ENCODE data around the gene KIF15.
"Not testable (repeated sequence)": the region's sequence is repeated elsewhere in the genome, so short reads cannot be mapped to it uniquely, and the experiment has no call there.

The KIF15 gene

DNA sequence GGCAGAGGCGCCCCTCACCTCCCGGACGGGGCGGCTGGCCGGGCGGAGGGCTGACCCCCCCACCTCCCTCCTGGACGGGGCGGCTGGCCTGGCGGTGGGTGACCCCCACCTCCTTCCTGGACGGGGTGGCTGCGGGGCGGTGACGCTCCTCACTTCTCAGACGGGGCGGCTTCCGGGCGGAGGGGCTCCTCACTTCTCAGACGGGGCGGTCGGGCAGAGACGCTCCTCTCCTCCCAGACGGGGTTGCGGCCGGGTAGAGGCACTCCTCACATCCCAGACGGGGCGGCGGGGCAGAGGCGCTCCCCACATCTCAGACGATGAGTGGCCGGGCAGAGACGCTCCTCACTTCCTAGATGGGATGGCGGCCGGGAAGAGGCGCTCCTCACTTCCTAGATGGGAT lies 59.6 kb downstream of the KIF15 start:
- not testable (repeated sequence) for DNase-seq

DNA sequence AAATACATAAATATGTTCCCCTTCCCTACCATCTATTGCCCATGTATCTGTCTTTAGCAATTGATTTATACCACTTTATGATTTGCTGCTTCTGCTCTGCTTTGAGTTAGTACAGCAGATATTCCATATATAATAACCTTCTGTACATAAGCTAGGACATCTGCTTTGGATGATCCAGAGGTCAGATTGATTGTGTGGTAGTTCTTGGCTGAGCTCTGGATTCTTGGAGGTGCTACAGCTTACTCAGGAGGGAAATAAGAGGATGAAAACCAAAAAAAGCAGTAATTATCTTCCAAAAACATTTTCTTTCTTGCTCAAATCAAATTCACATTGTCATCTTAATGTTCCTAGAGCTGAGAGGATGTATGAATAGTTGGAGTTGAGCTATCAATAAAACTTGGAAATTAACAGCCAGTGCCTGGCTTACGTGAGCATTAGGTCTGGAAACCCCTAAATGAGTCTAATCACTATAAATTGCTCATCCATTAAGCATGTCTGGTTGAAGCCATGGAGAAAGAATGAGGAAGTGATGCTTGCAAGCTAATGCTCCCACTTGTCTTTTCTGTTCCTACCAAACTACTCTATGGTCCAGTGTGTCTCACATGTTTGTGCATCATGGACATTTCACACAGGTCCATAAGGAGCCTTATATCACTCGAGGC lies 63.8 kb downstream of the KIF15 start:
- DNase-seq: no peak

DNA sequence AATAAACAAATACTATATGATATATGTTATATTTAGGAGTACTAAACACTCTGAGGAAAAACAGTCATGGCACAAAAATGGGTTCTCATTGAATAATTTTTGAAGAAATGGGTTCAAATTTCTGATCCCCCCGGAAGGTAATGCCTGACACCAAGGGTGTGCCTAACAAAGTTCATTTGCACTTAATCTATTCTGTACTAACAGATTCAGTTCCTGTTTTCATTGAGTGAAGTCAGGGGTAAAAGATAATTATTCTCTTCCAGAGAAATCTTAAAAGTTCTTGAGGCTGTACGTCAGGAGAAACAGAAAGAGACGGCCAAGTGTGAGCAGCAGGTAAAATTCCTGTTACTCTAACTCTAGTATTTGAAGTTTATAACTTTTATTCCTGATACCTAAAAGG lies 65.6 kb downstream of the KIF15 start:
- no peak for DNase-seq

DNA sequence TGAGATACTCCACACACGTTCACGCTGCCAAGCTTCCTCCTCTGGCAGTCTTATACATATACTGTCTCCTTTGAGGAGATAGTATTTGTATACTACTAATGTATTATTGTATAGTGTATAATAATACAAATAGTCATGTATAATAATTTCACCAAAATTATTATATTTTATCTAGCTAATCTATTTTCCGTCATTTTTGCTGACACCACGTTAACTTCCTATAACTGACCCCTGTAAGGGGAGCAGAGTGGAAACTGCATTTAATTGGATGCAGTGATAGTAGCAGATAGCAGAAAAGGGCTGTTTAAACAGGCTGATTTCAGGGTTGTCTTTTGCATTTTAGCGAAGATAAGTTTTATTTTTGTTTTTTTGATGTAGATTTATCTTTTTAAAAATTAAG lies 69.6 kb downstream of the KIF15 start:
- no peak for DNase-seq

DNA sequence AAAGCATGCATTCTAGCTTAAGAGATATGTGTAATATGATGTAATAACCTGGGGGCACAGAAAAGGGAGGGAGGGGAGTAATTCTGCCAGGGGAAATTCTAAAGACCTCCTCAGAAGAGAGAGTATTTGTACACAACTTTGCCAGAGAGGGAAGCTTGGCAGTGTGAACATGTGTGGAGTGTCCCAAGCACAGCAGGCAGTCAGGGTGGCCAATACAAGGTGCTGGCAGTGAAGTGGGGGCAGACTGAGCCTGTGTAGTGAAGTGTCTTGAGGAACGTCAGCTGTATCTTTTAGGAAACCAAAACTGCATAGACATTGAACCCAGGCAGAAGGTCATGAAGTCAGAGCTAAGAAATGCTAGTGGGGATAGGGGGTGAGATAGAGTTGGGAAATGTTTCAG lies 70.4 kb downstream of the KIF15 start:
- DNase-seq: no peak

DNA sequence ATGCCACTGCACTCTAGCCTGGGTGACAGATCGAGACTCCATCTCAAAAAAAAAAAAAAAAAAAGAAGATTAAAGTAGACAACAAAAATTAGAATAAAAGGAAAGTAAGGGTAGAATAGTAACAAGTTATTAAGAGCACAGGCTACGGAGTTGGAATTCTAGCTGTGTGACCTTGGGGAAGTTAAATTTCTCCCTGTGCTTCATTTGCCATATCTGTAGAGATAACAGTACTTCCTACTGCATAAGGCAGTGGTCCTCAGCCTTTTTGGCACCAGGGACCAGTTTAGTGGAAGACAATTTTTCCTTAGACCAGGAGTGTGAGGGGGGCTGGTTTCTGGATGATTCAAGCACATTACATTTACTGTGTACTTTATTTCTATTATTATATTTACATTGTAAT lies 71.4 kb downstream of the KIF15 start:
- no peak for DNase-seq

DNA sequence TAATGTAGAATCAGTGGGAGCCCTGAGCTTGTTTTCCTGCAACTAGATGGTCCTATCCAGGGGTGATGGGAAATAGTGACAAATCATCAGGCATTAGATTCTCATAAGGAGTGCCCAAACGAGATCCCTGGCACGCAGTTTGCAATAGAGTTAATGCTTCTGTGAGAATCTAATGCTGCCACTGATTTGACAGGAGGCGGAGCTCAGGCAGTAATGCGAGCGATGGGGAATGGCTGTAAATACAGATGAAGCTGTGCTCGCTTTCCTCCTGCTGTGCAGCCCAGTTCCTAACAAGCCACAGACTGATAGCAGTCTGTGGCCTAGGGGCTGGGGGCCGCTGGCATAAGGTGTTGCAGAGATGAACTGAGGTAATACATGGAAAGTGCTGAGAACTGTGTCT lies 71.8 kb downstream of the KIF15 start:
- no peak for DNase-seq

DNA sequence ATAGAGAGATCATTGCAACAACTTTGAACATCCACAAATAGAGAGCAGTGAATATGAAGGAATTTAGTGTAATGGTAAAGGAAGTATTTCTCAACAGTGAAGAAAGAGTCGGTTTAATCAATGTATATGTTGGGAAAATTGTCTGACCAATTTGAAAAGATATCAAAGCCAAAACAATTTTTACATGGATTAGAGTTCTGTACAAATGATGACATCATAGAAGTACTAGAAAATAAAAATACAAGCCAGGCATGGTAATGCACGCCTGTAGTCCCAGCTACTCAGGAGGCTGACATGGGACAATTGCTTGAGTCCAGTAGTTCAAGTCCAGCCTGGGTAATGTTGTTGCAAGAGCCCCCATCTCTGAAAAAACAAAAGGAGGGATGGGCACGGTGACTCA lies 74.1 kb downstream of the KIF15 start:
- DNase-seq: no peak

DNA sequence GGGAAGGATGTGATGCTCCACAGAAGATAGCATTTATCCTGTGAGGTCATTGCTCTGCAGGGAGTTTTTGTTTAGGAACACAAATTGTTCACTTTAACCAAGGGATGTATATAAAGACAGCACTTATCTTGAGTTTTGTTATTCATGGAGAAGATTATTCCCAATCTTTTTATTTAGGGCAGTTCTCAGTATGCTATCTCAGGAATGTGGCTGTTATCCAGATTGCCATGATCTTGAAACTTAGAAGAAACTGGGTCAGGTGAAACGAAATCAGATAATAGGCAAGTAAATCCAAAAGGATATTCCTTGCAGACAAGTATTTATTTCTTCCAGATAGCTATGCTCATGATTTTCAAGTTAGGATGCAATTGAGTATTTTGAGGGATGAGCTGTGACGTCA lies 80.8 kb downstream of the KIF15 start:
- DNase-seq: no peak

DNA sequence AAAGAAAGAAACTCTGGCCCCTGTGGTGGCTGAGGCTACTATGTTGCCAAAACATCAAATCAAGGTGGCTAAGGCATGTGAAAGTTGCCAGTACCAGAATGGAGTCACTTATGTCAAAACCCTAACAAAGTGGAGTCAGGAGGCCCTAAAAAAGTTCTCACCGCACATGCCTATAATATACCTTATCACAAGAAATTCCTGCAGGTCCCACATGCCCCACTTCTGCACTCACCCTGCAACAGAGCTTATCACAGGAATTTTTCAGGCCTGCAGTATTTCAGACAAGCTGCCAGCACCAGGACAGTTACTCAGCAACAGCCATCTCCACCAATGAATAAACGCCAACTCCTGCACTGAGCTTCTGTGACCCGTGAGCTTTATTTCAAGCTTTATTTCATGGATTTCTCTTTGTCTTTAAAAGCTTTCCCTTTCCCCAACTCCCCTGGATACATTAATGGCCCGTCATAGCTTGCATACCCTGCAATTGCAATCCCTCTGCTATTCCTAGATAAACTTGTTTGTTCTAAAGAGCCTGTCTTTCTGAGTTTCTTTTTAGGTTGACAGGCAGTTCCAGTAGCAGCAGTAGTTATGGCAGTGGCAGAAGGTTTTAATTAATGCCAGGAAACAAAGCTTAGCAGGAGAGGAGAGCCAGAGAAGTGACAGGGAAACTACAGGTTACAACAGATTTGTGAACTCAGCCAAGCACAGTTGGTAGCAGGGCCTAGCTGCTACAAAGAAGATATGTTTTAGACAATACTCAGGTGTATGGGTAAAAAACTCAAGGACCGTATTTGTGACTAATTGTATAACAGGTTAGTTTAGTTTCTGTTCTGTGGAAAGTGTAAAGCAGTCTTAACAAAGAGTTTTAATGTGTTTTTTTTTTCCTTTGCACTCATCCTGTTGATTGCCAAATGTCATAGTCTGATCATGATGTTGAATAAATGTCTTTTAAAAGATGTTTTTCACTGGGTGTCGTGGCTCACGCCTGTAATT lies 84.2 kb downstream of the KIF15 start:
- DNase-seq: peak in 1 of 2 experiments; percentile 7

DNA sequence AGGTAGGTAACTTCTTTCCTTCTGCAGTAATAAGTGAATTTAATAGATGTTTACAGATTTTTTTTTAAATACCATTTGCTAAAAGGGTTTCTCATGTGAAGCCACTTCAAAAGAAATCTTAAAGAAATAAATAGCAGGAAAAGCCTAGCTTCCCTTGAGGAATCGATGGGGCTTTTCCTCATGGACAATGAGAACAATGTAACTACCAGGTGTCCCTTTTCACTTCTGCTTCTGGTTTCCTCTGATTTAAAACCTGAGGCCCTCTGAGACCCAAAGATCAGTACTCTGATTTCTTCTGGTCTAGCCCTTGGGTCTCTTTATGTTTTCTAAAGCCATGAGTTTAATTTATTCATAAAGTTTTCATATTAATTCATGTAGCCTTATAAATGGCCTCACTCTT lies 87.0 kb downstream of the KIF15 start:
- DNase-seq: no peak

DNA sequence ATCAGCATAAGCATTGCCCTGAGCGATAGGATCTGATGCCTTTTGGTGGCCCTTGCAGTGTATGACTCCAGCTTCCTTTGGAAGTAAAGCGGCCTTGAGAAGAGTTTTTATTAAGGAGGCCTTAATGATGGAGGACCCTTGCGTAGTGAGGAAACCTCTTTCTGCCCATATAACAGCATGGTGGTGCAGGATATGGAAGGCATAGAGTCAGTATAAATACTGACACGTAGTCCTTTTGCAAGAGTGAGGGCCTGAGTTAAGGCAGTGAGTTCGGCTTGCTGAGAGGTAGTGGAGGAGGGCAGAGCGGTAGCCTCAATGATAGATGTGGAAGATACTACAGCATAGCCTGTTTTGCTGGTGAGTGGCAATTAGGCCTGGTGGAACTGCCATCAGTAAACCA lies 95.1 kb downstream of the KIF15 start:
- not testable (repeated sequence) for DNase-seq

DNA sequence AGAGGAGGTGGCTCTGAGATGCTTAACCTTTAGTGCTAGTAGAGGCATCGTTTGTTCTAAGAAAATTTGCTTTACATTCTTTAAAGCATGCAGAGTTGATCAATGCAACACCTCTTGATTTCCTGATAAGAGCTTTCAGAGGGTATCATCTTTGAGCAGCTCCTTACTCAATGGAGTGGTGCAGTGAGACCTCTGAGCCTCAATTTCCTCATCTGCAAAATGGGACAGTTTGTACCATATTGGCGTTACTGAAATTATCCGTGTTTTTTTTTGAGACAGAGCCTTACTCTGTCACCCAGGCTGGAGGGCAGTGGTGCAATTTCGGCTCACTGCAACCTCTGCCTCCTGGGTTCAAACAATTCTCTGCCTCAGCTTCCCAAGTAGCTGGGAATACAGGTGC lies 98.5 kb downstream of the KIF15 start:
- no peak for DNase-seq

DNA sequence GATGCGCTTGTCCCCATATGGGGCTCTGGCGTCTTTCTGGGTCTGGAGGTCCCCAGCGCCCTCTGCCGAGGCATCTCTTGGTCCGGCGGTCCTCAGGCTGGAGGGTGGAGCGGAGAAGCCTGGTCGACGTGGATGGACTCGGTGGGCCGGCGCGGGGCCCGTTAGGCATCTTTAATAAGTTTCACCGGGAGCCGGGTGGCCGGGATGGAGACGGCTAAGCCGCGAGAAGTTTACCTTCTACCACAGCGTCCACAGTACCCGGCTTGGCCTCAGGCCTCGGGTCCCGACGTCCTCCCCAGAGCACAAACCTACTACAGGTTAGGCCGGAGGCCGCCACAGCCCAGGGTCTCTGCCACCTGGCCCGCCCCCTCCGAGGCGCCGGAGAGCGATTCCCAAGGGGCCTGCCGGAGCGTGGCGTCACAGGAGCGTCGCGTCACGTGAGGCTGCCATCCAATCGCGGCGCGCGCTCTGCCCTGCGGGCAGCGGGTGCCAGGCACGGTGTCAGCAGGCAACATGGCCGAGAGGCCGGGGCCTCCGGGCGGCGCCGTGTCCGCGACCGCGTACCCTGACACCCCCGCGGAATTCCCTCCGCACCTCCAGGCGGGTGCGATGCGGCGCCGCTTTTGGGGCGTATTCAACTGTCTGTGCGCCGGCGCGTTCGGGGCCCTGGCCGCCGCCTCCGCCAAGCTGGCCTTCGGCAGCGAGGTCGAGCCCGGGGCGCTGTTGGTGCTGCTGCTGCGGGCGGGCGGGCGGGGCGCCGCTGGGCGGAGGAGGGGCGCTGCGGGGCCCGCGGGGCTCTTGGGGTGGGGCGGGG lies 100.0 kb downstream of the KIF15 start, which contains the start of gene TMEM42:
TMEM42 (plus strand) TSS at position 501 of the 814 bp plus-strand sequence; CDS start at position 514, 13 bp downstream.
- DNase-seq: peak; percentile 5 to 39

DNA sequence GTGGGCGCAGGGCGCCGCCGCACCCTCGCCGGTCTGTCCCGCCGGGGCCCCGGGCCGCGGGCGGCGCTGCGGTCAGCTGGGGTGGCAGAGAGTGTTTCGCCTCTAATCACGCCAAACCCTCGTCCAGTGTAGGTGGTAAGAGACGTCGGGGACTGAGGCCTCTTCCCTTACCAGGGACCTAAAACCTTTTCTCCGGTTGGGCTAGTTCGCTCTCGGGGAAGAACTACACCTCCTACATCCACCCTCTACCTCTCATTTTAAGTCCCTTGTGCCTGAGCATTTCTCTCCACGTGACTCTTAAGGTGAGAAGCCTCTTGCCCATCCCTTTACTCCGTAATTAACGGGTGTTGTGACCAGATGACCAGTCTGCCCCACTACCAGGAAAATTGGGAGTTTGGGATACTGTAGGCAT lies 100.6 kb downstream of the KIF15 start:
- no peak for DNase-seq

DNA sequence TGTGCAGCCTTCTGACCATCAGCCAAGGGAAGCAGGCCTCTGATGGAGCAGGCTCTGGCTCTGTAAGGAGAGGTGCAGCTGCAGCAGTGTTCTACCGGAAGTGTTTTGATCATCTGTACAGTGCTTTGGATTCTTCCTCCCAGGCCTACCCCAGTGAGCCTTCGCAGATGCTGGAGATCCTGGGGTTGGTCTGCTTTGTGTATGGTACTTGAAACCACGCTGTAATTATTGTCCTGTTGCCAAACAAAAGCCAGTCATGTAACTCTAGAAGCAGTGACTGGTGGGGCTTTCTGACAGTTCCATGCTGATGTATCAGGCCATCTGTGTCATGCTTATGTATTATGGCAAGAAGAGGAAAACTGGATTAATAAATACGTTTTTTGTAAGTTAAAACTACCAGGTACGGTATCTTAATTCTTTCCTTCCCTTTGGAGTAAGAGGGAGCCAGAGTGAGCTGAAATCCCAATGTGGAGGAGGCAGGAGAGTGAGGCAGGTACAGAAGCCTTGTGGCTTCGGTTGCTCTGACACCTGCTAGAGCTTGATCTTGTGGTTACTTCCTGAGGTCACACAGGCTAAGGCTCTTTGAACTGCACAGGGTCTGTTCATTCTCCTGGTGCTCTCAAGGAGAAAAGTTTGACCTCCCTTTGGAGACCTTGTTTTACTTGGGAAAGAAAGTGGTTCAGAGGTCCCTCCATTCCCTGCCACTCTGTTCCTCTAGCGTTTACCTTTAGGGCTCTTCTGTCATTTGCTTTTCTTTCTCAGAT lies 103.9 kb downstream of the KIF15 start:
- DNase-seq: no peak

DNA sequence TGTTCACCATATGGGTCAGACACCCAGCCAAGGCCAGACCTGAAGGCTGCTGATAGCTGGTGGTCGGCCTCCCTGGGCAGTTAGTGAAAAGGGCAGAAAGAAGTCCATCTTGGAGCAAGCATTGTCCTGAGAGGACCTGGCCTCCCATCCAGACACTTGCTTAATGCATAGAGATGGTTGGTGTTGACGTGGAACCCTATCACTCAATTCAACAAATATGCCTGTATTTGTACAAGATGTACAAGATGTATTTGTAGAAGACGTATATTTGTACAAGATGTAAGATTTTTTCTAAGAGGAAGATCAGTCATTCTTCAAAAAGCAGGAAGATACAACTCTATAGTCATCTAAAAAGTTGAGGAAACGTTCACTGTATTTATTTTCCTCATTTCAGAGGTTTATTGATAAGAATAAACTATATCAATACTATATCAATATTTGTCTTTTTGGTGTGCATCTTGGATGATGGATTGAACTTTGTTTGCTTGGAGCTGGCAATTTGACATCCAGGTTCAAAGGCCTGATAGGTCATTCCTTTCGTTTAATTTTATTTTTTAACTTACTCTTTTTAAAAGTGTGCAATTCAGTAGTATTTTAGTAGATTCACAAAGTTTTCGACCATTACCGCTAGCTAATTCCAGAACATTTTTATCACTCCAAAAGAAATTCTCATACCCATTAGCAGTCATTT lies 106.0 kb downstream of the KIF15 start:
- no peak for DNase-seq

DNA sequence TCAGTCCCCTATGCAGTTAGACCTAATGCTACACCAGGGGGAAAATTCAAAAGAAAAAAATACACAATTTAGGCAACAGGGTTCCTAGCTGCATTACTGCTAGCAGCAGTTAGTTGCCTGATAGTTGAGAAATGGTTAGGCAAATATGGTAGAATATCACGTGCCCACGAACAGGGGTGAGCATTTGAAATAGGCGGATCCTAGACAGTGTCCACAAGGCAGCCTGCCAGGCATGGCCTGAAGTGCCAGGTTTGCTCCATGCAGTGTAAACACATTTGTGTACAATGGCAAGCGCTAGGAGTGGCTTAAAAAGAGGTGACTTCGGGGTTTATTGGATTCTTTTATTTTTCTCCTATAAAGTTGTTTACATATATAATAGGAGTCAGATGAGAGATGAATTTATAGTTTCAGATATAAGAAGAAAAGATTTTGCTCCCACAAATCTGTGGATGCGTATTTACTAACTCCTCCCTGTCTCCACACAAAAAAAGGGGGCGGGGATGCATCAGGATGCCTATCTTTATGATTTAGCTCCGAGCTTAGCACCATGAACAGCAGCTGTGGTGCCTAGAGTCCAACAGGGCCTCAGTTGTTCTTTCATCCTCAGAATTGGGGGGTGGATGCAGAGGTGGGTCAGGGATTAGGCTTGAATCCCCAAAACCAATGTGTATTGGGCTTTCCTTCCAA lies 108.9 kb downstream of the KIF15 start:
- no peak for DNase-seq

DNA sequence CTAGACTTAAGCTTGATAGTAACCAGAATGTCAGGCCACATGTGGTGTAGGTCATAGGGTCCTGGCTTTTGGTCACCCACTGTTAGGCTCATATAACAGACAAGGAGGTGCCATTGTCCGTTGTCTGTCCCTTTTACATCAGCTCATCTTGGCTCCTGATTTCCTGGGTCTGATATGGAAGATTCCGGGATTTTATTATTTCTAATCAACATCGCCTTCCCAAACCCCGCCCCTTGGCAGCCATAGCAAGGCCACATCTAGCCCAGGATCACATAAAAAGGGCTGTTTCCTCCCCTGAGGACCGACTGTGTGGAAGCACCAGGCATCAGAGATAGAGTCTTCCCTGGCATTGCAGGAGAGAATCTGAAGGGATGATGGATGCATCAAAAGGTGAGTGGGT lies 112.7 kb downstream of the KIF15 start, which contains the start of gene TGM4:
TGM4 (plus strand) TSS at position 301 of the 400 bp plus-strand sequence; CDS start at position 372, 71 bp downstream.
- DNase-seq: no peak

DNA sequence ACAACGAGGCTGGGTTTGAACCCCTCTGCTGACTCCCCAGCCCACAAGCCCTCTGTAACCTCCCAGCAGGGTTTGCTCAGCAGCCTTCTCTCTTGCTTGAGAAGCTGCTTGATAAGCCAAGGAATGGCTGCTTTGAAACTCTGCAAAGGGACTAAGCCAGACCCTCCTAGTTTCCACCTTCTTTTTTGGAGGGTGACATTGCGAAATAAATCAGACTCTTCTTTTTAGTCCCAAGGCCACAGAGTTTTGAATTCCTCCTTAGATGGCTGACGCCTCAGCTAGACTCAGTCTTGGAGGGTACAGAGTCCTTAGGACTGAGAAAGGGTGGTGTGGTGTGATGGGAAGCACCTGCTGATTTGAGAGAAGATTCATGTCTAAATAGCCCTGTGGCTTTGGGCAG lies 114.0 kb downstream of the KIF15 start:
- DNase-seq: no peak

DNA sequence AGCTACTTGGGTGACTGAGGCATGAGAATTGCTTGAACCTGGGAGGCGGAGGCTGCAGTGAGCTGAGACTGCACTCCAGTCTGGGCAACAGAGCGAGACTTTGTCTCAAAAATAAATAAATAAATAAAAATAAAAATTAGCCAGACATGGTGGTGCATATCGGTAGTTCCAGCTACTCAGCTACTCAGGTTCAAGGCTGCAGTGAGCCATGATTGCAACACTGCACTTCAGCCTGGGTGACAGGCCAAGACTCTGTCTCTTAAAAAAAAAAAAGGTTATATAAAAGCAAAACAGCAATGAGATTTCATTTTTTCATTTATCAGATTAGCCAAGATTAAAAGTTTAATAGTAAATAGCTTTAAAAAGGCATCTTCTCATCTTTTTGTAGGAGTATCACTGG lies 115.7 kb downstream of the KIF15 start:
- no peak for DNase-seq

Measured in cerebellar nuclear complex (tissue), 1 donor.